SK-N-MC (cell line): Measurements from ENCODE around the gene PNKP.

Source experiments
- EZH2 ChIP-seq: fragments of 200-600 bp; sonication (generic); IDR thresholded peaks from one replicate; pipeline ENCODE4 v1.6.1; 2017; ENCODE audit warnings: antibody characterized with exemption
- POLR2AphosphoS5 ChIP-seq: IDR thresholded peaks from 2 replicates; pipeline ENCODE4 v1.6.1; 2012; ENCODE audit warnings: mild to moderate bottlenecking, low read depth, low read length, borderline replicate concordance

DNA sequence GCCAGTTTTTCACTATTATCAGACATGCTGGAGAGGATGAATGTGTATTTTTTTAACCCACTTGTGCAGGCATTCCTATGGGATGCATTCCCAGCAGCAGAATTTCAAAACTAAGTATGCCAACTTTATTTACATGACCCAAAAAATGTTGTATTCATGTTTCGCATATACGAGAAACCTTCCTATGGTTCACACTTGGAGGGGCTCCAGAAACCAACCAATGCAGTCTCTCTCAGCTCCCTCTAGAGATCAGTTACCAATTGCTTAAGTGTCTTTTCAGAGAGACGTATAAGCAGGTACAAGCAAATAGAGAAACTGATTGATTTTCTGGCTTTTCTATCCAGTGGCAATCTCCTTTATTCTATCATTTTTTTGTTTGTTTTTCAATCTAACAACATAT, 22.0 kb downstream of the PNKP start:
- no peak for TF ChIP-seq POLR2AphosphoS5
- TF ChIP-seq EZH2 = no peak
